ENCODE results near the gene HOXA3.

GRCh38 chr7:27123477-27124053 is 28.8 kb downstream of the HOXA3 start:
- TF ChIP-seq, protein P1, sequence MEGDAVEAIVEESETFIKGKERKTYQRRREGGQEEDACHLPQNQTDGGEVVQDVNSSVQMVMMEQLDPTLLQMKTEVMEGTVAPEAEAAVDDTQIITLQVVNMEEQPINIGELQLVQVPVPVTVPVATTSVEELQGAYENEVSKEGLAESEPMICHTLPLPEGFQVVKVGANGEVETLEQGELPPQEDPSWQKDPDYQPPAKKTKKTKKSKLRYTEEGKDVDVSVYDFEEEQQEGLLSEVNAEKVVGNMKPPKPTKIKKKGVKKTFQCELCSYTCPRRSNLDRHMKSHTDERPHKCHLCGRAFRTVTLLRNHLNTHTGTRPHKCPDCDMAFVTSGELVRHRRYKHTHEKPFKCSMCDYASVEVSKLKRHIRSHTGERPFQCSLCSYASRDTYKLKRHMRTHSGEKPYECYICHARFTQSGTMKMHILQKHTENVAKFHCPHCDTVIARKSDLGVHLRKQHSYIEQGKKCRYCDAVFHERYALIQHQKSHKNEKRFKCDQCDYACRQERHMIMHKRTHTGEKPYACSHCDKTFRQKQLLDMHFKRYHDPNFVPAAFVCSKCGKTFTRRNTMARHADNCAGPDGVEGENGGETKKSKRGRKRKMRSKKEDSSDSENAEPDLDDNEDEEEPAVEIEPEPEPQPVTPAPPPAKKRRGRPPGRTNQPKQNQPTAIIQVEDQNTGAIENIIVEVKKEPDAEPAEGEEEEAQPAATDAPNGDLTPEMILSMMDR (IDR thresholded peaks at IDR 0.05; ENCODE audit: low read depth, low read length, poor library complexity, severe bottlenecking): no peak
- TF ChIP-seq EZH2phosphoT487 (IDR thresholded peaks at IDR 0.05; ENCODE audit: borderline replicate concordance, low read length): no peak

All from DOHH2 (cell line).